WERI-Rb-1 (cell line): ENCODE data around the gene MN1.

Source experiments
- DNase-seq: peaks from one replicate; pipeline ENCODE4 v3.0.0-alpha.2; 2020
- H3K27ac ChIP-seq: fragments of 250-450 bp; sonication (Bioruptor Pico); 2 replicates; pipeline ENCODE4 v1.5.1; 2020; ENCODE audit warnings: mild to moderate bottlenecking, moderate library complexity
- H3K27me3 ChIP-seq: fragments of 250-450 bp; sonication (Bioruptor Pico); 2 replicates; pipeline ENCODE4 v1.5.1; 2021; ENCODE audit warnings: mild to moderate bottlenecking, low read depth, moderate library complexity; ENCODE audit not compliant: insufficient read depth, severe bottlenecking
- H3K36me3 ChIP-seq: fragments of 250-450 bp; sonication (Bioruptor Pico); 2 replicates; pipeline ENCODE4 v1.5.1; 2020; ENCODE audit warnings: mild to moderate bottlenecking, moderate library complexity
- H3K4me3 ChIP-seq: 2 replicates; pipeline ENCODE4 v1.5.1; 2011; ENCODE audit warnings: low read depth, mild to moderate bottlenecking, control low read depth, low read length
- H3K9me3 ChIP-seq: fragments of 250-450 bp; sonication (Bioruptor Pico); 2 replicates; pipeline ENCODE4 v1.5.1; 2021; ENCODE audit warnings: mild to moderate bottlenecking, moderate library complexity; ENCODE audit not compliant: severe bottlenecking
- TF ChIP-seq, protein P1 (sequence below): IDR thresholded peaks from 2 replicates; pipeline ENCODE4 v1.5.1; 2011; ENCODE audit warnings: low read depth, mild to moderate bottlenecking, control low read depth, inconsistent platforms, low read length

MN1 gene

DNA sequence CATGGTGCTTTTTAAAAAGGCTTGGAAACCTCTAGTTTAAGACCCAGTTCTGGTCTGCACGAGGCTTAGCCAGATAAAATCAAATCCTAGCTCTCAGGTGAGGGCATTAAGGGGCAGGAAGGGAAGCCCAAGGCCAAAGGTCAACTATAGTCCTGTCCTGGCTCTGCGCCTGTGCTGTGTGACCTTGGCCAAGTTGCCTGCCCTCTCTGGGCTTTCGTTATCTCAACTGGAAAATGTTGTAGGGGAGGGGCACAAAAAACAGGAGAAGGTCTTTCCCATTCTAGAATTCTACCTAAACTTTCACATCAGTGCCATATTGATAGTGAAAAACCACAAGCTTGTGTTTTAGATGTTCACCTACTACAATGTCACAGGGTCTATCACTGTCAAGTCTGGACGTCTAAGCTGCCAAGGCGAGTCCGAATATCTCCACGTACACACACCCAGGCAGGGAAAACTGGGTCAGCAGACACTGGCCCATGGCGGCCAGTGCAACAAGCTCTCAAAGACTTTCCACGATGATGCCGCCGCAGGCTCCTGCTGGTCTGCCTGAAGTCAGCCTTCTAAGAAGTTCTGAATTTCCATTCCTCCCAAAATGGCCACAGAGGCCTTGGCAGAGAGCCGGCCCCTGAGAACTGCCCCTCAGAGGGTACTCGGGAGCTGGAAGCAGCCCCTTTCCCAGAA, 18.0 kb downstream of the MN1 start:
- no peaks in the 10 kb centered on the region for H3K9me3 ChIP-seq
- no peak overlapping the region for H3K27ac ChIP-seq
- no peak for DNase-seq
- TF ChIP-seq, protein P1, sequence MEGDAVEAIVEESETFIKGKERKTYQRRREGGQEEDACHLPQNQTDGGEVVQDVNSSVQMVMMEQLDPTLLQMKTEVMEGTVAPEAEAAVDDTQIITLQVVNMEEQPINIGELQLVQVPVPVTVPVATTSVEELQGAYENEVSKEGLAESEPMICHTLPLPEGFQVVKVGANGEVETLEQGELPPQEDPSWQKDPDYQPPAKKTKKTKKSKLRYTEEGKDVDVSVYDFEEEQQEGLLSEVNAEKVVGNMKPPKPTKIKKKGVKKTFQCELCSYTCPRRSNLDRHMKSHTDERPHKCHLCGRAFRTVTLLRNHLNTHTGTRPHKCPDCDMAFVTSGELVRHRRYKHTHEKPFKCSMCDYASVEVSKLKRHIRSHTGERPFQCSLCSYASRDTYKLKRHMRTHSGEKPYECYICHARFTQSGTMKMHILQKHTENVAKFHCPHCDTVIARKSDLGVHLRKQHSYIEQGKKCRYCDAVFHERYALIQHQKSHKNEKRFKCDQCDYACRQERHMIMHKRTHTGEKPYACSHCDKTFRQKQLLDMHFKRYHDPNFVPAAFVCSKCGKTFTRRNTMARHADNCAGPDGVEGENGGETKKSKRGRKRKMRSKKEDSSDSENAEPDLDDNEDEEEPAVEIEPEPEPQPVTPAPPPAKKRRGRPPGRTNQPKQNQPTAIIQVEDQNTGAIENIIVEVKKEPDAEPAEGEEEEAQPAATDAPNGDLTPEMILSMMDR, result no peak
- no peaks in the 10 kb centered on the region for H3K36me3 ChIP-seq
- H3K4me3 ChIP-seq, result no peak overlapping the region
- no peaks in the 10 kb centered on the region for H3K27me3 ChIP-seq

DNA sequence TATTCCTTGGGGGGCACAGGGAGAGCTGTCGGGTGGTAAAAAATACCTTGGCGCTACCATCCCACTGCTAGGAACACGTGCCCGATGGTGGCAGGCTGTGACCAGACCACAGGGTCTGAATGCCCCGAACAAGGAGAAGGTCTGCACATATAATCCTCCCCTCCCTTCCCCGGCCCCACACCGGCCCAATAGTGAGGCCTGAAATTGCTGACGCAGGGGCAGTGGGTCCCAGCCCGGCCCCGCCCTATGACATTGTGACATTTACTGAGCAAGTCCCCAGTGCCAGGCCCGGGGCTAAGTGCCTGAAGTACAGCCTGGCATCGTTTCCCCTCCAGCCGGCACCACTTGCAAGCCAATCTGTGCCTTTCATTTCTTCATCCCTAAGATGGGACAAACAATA, 19.5 kb downstream of the MN1 start:
- H3K27ac ChIP-seq, result no peak overlapping the region
- no peaks in the 10 kb centered on the region for H3K9me3 ChIP-seq
- TF ChIP-seq, protein P1, result no peak
- H3K36me3 ChIP-seq, result no peaks in the 10 kb centered on the region
- DNase-seq, result no peak
- H3K27me3 ChIP-seq, result no peaks in the 10 kb centered on the region
- no peak overlapping the region for H3K4me3 ChIP-seq

DNA sequence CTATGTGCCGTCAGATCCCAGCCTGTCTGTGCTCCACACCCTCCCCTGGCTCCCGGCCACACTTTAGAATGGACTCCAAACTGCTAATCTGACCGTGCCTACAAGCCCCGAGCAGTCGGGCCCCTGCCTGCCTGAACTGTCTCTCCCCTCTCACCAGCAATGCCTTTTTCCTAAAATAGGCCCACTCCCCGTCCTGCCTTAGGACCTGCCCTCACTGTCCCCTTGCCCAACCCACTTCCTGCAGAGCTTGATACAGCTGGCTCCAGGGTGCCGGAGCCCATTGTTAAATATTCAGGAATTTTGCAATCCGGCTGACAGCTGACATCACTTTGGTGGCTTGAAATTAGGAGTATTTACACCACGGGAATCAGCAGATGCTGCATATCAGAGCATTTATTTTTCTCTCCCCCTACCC, 21.4 kb downstream of the MN1 start:
- DNase-seq, result no peak
- no peak overlapping the region for H3K4me3 ChIP-seq
- H3K27ac ChIP-seq, result no peak overlapping the region
- no peaks in the 10 kb centered on the region for H3K27me3 ChIP-seq
- no peaks in the 10 kb centered on the region for H3K9me3 ChIP-seq
- TF ChIP-seq, protein P1, result no peak
- no peaks in the 10 kb centered on the region for H3K36me3 ChIP-seq

DNA sequence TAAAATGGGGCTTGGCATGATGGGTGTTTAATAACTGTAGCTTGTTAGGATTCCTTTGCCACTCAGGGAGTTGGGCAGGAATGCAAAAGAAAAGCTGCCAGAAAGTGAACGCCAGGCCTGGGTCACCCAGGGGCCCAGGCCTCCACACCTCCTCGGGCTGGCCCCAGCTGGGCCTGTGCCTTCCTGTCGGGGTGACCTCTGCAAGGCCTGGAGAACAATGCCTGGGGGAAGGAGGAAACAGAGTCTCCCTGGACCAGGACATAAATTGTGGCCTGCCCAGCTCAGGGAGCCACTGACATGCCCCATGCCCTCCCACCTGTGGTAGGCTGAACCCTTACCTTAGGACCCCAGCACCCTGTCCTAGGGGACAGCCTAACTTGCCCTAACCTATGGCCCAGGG, 21.9 kb downstream of the MN1 start:
- Histone ChIP-seq H3K27me3 (no peaks in the 10 kb centered on the region), H3K27ac (no peak overlapping the region), H3K36me3 (no peaks in the 10 kb centered on the region), H3K9me3 (no peaks in the 10 kb centered on the region), H3K4me3 (no peak overlapping the region)
- DNase-seq, result no peak
- TF ChIP-seq, protein P1, result no peak

DNA sequence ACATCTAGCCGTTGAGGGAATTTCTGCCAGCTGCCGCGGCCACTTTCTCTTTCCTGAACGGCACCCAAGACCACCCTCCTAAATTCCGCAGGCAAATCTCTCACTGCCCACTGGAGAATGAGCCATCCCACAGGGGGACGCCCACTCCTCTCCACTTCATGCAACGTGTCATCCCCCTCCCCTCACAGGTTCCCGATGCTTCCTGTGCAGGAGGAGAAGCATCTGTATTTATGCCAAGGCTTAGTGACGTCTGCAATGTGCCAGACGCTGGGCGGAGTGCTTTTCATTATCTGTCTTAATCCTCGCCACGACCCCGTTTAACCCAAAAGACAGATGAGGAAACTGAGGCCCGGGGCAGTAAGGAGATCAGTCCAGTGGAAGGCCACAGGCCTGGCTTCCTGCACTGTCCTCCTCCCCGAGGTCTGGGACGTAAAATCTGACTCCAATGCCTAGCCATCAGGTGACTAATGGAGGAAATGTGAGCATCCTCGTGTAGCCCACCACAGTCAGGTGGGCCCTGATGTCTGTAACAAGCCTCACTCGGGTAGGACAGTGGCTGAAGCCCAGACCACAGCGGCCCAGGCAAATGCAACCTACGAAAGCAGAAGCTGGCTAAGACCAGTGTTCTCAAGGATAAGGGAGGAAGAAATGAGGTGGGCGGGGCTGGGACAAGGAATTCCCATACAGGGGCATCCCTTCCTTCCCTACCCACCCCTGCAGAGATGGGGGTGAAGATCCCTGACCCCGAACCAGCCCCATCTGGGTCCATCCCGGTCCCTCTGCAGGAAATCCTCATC, 23.1 kb downstream of the MN1 start:
- H3K4me3 ChIP-seq, result no peak overlapping the region
- no peaks in the 10 kb centered on the region for H3K27me3 ChIP-seq
- no peaks in the 10 kb centered on the region for H3K9me3 ChIP-seq
- no peak overlapping the region for H3K27ac ChIP-seq
- H3K36me3 ChIP-seq, result no peaks in the 10 kb centered on the region
- TF ChIP-seq, protein P1, result no peak
- peak; percentile 50 for DNase-seq
